ENCODE measurements around the gene SRSF5.
"Not testable (repeated sequence)": the region's sequence is repeated elsewhere in the genome, so short reads cannot be mapped to it uniquely, and the experiment has no call there.

Gene SRSF5

GRCh38 chr14:69808919-69809808, 42.2 kb downstream of the SRSF5 start:
- DNase-seq (ENCODE audit: low spot score): no peak

- DNase-seq (ENCODE audit: low spot score): no peak
Measured at GRCh38 chr14:69811227-69811867, 44.4 kb downstream of the SRSF5 start.

- DNase-seq (ENCODE audit: low spot score): no peak
Measured at GRCh38 chr14:69811868-69812252, 44.9 kb downstream of the SRSF5 start.

DNA sequence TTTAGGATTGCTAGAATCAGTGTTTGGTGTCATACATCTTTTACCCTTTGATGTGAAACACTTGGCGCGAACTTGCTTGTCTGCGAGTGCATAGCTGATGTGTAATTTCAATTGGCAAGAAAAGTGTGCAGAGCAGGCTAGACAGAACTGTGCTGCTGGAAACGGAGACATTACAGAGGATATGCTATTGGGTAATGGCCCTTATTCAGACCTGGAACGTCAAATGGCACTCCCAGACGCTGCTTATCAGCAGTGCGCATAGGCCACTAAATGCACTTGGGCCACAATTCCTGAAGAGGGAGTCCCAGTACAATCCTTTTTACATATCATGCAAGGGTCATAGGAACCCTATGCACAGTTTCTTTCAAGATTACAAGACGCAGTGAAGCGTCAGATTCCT, 45.8 kb downstream of the SRSF5 start:
- DNase-seq (ENCODE audit: low spot score): no peak

GRCh38 chr14:69813346-69813745, 46.4 kb downstream of the SRSF5 start:
- not testable (repeated sequence) for DNase-seq (ENCODE audit: low spot score)

GRCh38 chr14:69814397-69814796, 47.5 kb downstream of the SRSF5 start:
- no peak for DNase-seq (ENCODE audit: low spot score)

- DNase-seq (ENCODE audit: low spot score): no peak
Measured at GRCh38 chr14:69815556-69815955, 48.6 kb downstream of the SRSF5 start.

GRCh38 chr14:69816216-69816615, 49.3 kb downstream of the SRSF5 start:
- DNase-seq (ENCODE audit: low spot score): no peak

GRCh38 chr14:69818758-69819191, 51.8 kb downstream of the SRSF5 start:
- peak; percentile 72 for DNase-seq (ENCODE audit: low spot score)

- DNase-seq (ENCODE audit: low spot score): no peak
Measured at GRCh38 chr14:69819607-69820006, 52.7 kb downstream of the SRSF5 start.

GRCh38 chr14:69820991-69821390, 54.0 kb downstream of the SRSF5 start:
- DNase-seq (ENCODE audit: low spot score): no peak

Measured in pons (tissue), 1 donor.